IPS-NIHi7 (cell line): Measurements from ENCODE around the gene RNF111.

ENCODE experiments used
- DNase-seq: peaks from one replicate; pipeline ENCODE4 v3.0.0; 2012; ENCODE audit warnings: mixed read lengths; ENCODE audit errors: extremely low spot score

RNF111 gene

GRCh38 chr15:58987491-58988005 lies at the start of gene RNF111:
Gene RNF111, plus strand, starts transcription at chr15:58987663. Its CDS starts 43,160 bp downstream, at chr15:59030823.
- DNase-seq = peak; percentile 94

GRCh38 chr15:58947179-58947578 lies 40.3 kb upstream of the RNF111 start:
- DNase-seq = no peak

DNA sequence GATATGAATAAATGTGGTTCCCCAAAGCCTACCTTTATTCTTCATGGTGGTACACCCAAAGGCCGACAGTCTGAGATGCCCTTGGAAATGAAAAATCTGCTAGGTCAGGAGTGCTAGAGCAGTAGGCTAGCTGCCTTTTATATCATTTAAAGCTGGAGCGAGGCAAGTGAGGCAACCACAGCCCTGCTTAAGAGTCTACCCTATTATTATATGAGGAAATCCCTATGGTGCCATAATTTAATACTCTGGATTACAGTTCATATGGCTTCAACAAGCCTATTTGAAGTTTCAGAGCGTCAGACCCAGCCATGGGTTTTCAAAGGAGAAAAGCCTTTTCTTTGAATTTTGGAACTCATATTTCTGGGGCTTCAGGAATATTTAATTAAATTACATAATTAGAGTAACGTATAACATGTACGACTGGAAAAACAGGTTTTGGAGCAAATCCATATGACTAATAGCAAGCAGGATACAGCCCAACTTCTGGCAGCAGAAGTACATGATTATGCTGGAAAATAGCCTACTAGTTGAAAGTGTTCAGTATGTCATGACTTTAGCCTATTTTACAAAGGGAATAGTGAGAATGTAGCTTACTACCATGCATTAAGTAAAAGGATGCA lies 36.0 kb upstream of the RNF111 start:
- DNase-seq = no peak

- no peak for DNase-seq
These were observed 34.7 kb upstream of the RNF111 start for GRCh38 chr15:58952751-58953150.

DNA sequence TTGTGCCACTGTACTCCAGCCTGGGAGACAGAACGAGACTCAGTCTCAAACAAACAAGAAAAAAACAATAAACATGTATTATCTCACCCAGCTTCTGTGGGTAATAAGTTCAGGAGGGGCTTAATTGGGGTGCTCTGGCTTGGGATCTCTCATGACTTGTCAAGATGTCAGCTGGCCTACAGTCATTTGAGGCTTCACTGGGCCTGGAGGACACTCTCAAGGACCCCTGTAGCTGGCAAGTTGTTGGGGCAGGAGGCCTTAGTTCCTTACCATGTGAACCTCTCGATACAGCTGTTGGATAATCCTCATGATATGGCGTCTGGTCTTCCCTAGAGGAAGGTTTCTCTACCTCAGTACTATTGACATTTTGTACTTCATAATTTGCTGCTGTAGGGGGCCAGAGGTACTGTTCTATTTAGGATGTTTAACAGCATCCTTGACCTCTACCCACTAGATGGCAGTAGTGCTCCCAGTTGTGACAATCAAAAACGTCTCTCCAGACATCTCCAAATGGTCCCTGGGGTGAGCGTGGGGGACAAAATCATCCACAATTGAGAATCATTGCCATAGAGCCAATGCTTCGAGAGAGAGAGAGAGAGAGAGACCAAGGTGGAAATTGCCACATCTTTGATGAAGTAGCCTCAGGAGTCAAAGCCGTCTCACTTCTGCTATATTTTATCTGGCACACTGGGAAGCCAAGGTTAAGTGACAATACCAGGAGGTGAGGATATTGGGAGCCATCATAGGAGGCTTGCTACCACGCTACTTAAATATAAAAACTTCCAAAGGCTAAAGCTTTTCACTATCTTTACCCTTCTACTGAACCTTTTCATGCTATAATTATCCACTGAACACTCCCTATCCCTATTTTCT lies 30.1 kb upstream of the RNF111 start:
- peak; percentile 73 for DNase-seq

DNA sequence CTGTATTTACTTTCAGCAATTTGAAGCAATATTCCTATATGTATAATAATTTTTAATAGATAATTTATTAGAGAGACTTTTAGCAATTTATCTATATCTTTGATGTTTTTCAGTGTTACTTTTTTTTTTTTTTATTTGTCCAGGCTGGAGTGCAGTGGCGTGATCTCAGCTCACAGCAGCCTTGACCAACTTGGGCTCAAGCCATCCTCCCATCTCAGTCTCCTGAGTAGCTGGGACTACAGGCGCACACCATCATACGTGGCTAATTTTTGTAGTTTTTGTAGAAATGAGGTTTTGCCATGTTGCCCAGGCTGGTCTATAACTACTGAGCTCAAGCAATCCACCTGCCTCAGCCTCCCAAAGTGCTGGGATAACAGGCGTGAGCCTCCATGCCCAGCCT lies 28.7 kb upstream of the RNF111 start:
- no peak for DNase-seq

GRCh38 chr15:58962136-58962535 lies 25.3 kb upstream of the RNF111 start:
- DNase-seq = no peak

- DNase-seq = no peak
These were observed 24.5 kb upstream of the RNF111 start for GRCh38 chr15:58962662-58963565.

GRCh38 chr15:58966698-58967097 lies 20.8 kb upstream of the RNF111 start:
- no peak for DNase-seq

DNA sequence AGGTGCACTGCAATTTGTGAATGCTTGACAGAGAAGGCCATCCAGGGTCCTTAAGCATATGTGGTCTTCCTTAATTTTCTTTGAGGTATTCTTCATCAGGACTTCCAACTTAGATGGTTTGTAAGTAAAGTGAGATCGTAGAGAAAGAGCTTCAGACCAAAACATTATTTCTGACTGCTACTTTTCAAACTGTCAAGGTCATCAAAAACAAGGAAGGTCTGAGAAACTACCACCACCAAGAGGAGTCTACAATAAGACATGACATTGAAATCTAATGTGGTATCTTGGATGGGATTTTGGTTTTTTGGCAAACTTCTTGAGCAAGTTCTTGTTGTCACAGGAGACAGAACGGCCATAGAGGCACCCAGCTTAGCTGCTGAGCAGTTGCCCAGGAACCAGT lies 20.0 kb upstream of the RNF111 start:
- no peak for DNase-seq

GRCh38 chr15:58977887-58978286 lies 9.6 kb upstream of the RNF111 start:
- no peak for DNase-seq

DNA sequence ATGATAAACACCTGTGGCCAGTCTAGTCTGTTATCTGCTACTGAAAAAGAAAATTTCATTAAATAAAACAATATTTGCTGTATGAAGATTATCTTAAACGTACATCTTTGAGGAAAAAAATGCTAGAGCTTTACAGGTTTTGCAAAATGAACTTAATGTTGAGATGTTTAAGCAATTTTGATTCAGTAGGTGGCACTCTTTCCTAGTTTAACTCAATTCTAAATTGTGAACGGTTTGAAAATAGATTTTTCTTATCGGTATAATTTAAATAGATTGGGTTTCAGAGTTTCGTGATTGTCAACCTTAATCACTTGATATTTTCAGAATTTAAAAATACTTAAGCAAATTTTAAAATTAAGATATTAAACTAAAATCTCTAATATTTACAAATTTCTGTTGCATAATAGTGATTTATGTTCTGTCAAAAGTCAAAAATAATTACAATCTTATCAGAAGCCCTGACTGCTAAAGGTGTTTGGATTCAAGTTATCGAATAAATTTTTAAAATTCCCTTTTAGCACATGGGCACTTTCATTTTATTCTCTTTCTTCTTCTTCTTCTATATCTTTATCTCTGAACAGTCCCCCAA lies 7.0 kb upstream of the RNF111 start:
- DNase-seq = no peak

- DNase-seq = no peak
These were observed 5.5 kb upstream of the RNF111 start for GRCh38 chr15:58981808-58982475.

GRCh38 chr15:58983261-58983660 lies 4.2 kb upstream of the RNF111 start:
- no peak for DNase-seq

- peak; percentile 24 for DNase-seq
These were observed 2.0 kb upstream of the RNF111 start for GRCh38 chr15:58985443-58985842.

DNA sequence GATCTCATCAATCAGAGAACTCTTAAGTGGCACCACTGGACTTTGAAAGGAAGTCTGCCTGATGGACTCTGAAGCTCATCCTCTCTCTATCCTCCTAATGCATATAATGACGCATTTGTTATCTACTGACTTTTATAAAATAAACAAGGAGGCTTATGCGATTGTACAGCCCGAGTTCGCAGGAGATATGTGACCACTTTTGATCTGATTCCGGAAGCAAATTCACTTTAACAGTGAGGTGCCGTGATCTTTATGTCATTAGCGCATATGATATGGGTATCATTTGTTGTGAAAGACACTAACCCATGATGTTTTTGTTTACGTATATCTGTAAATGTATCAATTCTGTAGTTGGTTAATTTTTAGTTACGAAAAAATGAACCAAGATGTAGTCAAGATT lies 427 bp upstream of the RNF111 start:
- no peak for DNase-seq

GRCh38 chr15:58988006-58988785 lies 733 bp downstream of the RNF111 start:
- DNase-seq = peak; percentile 80

GRCh38 chr15:58992181-58992580 lies 4.7 kb downstream of the RNF111 start:
- no peak for DNase-seq

DNA sequence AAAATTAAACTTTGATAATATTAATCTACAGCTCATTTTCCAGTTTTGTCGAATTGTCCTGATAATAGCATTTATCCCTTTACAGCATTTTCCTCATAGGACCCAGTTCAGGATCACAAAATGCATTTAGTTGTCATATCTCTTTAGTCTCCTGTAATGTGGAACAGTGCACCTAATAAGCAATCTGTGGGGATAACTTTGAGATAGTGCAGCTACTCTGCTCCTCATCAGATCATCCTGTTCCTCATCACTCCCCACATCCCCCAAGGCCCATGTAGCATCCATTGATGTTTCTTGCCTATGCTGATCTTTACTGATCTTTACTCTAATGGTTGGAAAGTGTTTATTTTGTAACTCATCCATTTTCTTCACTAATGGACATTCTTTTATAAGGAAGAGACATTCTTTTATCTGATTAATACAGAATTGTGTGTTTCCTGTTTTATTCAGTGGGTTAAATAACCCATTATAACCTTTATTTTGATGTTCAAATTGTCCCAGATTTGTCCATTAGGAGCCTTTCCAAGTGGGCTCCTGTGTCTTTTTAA lies 7.5 kb downstream of the RNF111 start:
- no peak for DNase-seq

- DNase-seq = no peak
These were observed 12.2 kb downstream of the RNF111 start for GRCh38 chr15:58999694-59000093.
